NCI-H1436 treated with DMSO at 0.1 percent for 48 hours (cell line): Measurements from ENCODE around the gene EMP3.

Source experiments
- DNase-seq: peaks from one replicate; lab custom pipeline; 2025; lab: John Stamatoyannopoulos, UW

The EMP3 gene

GRCh38 chr19:48379058-48379457 lies 53.7 kb downstream of the EMP3 start:
- no peak for DNase-seq
